T47D (cell line): ENCODE results near the gene LRRC3.

Source experiments
- DNase-seq, 2 experiments: peaks; one replicate each; pipeline versions ENCODE4 v3.0.0 to v3.0.0-alpha.2; 2011 to 2012; ENCODE audit warnings: low read depth in 1 of 2, low spot score in 1 of 2
- JUND ChIP-seq: IDR thresholded peaks from 2 replicates; pipeline ENCODE4 v1.6.1; 2012; ENCODE audit warnings: low read depth
- in situ Hi-C: cut with HindIII; loops from 2 replicates; pipeline ENCODE4 v1.10.0; 2016; ENCODE audit warnings: low sequenced_read_pairs, low pct_unique_long_range_greater_than_20kb

LRRC3 gene

DNA sequence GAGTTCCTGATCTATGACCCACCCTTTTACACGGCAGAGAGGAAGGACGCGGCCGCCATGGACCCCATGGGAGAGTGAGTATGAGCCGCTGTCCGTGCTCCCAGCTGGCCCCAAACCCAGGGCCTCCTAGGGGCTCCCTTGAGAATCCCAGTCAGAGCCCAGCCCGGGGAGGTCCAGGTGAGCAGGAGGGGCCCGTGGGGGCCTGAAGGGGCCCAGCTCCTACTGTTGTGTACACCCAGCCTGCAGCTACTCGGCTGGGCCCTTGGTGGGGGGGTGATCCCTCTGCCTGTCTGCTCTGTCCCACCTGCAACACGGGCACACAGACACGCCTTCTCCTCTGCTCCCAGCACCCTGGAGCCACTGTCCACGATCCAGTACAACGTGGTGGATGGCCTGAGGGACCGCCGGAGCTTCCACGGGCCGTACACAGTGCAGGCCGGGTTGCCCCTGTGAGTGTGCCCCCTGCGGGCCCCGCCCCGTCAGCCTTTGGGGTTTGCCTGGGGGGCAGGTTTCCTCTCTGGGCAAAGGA, 28.6 kb upstream of the LRRC3 start:
- in situ Hi-C loops = no loop called here
- DNase-seq = no peak
- TF ChIP-seq JUND = no peak

- in situ Hi-C loops = no loop called here
- TF ChIP-seq JUND = no peak
- no peak for DNase-seq
These were observed 27.8 kb upstream of the LRRC3 start for GRCh38 chr21:44427241-44428120.

- DNase-seq = peak; percentile 87 to 99
- no peak for TF ChIP-seq JUND
- in situ Hi-C loops = no loop called here
These were observed 26.9 kb upstream of the LRRC3 start for GRCh38 chr21:44428281-44428960.

DNA sequence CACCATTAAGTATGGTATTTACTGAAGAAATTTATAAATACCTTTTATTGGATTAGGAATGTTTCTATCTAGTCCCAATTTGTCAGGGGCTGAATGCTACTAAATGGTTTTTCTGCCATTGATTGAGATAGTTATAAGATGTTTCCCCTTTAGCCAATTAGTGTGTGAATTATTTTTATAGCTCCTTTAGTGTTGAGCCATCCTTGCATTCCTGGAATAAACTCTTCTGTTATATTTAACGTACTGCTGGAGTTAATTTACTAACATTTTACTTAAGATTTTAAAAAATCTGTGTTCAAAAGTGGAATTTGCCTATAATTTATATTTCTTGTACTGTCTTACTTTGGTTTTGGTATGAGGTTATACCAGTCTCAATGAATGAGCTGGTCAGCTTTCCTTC, 25.4 kb upstream of the LRRC3 start:
- DNase-seq = no peak
- in situ Hi-C loops = no loop called here
- TF ChIP-seq JUND = no peak

DNA sequence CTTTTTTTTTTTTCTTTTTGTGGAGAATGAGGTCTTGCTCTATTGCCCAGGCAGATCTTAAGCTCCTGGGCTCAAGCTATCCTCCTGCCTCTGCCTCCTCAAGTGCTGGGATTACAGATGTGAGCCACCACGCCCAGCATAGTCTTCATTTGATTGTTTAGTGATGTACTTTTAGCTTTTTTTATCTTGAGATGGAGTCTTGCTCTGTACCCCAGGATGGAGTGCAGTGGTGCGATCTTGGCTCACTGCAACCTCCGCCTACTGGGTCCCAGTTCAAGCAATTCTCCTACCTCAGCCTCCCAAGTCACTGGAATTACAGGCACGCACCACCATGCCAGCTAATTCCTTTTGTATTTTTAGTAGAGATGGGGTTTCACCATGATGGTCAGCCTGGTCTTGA, 24.0 kb upstream of the LRRC3 start:
- in situ Hi-C loops = no loop called here
- no peak for DNase-seq
- no peak for TF ChIP-seq JUND

GRCh38 chr21:44432841-44433790, 22.2 kb upstream of the LRRC3 start:
- in situ Hi-C loops = no loop called here
- TF ChIP-seq JUND = no peak
- no peak for DNase-seq

DNA sequence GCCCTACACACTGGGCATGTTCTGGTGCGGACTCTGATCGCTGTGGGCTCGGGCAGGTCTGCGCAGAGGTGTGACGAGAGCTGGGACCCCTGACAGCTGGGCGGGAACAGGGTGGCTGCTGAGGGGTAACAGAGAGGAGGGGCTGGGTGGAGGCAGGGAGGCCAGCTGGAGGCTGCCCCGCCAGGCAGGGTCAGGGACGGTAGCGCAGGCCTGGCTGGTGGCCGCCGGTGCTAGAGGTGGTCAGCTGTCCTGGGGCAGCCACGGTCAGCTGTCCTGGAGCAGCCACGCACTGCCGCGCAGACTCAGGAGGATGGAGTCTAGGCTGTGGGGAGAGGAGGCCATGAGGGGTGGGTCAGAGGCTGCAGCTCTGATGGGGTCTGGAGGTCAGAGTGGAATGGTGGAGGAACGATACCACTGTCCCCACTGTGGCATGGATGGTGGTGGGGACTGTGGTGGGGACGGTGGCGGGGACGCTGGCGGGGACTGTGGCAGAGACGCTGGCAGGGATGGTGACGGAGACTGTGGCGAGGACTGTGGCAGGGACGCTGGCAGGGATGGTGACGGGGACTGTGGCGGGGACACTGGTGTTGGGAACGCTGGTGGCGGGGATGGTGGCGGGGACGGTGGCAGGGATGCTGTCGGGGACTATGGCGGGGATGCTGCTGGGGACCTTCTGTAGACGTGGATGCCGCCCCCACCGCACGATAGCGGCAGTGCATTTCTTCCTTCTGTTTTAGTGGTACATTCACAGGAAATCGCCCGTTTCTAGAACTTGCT, 21.3 kb upstream of the LRRC3 start:
- no peak for DNase-seq
- in situ Hi-C loops = no loop called here
- TF ChIP-seq JUND = no peak

DNA sequence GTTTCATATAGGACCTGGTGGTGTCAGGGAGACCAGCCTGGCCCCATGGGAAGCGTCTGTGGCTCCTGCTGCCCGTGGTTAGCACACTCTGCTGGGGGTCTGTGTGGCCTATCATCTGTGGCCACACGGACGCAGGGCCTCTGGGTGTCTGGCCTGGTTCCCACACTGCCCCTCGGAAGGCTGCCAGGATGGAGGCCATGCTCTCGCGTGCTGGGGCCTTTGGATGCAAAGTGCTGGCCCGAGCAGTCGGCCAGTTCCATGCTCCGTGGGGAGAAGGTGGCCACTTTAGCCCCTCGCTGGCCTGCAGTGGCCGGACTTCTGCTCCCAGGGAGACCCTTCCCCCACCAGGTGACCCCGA, 20.8 kb upstream of the LRRC3 start:
- no peak for DNase-seq
- no peak for TF ChIP-seq JUND
- in situ Hi-C loops = no loop called here

DNA sequence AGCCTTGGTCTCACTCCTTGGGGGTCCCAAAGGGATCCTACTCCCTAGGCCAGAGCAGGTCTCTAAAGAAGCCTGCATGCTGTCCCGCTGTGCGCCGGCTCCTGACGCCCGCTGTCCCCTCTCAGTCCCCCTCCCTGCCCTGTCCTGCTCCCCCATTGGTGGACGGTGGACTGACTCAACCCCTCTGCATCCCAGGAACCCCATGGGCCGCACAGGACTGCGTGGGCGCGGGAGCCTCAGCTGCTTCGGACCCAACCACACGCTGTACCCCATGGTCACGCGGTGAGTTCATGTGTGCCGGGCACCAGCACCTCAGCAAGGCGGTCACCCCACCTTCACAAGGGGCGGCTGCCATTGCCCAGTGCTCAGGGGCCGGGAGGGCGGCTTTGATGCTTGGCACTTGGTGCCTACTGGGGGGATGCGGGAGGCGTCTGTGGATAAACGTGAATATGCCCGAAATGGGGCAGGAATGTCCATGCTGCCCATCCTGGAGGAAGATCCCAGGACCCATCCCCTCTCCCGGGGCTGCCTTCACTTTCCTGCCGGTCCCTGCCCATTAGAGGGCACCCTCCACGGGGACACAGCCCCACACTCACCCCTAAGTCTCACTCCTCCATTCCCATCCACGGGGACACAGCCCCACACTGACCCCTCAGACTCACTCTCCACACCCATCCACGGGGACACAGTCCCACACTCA, 20.2 kb upstream of the LRRC3 start:
- in situ Hi-C loops = no loop called here
- TF ChIP-seq JUND = no peak
- no peak for DNase-seq

DNA sequence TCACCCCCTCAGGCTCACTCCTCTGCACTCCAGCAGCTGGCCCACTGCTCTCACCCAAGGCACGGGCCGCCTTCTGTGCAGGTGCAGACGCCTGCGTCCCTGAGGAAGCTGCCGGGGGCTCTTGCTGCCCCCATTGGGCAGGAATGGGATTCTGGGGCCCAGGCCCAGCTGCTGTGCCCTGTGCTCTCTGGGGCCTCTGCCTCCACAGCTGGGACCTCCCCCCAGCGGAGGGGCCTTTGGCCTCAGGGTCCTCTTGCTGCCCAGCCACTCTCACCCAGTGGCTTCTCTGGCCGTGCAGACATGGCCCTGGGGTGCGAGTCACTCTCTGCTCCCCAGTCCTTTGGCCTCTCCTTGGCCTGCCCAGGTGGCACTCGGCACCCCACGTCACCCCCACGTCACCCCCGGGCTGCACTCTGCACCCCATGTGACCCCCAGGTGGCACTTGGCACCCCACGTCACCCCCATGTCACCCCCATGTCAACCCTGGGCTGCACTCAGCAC, 19.1 kb upstream of the LRRC3 start:
- DNase-seq = no peak
- TF ChIP-seq JUND = no peak
- in situ Hi-C loops = no loop called here

GRCh38 chr21:44436958-44437357, 18.4 kb upstream of the LRRC3 start:
- in situ Hi-C loops = no loop called here
- TF ChIP-seq JUND = no peak
- no peak for DNase-seq

DNA sequence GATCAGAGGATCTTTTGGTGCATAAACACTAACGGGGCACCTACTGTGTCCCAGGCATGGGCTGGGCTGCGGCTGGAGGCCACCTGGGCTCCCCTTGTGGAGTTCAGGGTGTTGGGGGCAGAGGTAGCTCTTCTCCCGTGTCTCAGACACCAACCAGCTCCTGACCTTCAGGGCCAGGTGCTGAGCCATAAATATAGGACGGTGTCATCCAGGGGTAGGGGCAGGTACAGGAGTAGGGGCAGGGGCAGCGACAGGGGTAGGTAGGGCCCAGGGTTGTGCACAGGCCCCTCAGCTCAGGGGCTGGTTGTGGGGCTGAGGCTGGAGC, 18.0 kb upstream of the LRRC3 start:
- in situ Hi-C loops = no loop called here
- no peak for TF ChIP-seq JUND
- DNase-seq = no peak
